ENCODE measurements around the gene LARP1B. TPM values are rescaled to one million over a fixed set of nuclear protein-coding genes. Genes with fewer than 3 reads are reported as not detected.

LARP1B gene
- total and polyA plus RNA-seq, 9 of the 15 experiments (the other 6 are each of a cell fraction or from before 2014, with no cell fraction given) = 19.2 to 59.7 (median 37.9) TPM

- intact Hi-C loops (cut with micrococcal nuclease) = no loop called here
These were observed 101.3 kb downstream of the LARP1B start for GRCh38 chr4:128162434-128162833.

More at GRCh38 chr4:128162434-128162833, 101.3 kb downstream of the LARP1B start:
- ChIA-PET POLR2A (no interaction called here), CTCF (ENCODE audit: low intra/inter-chr PET ratio) (no interaction called here)
- Histone ChIP-seq H3K36me3 (ENCODE audit: control insufficient read depth, insufficient read depth, low read length) (no peaks in the 10 kb centered on the region), H3K4me1 (replicated peaks in 1 of 2; ENCODE audit: control insufficient read depth in 2 of 2, insufficient read depth in 2 of 2, low read length in 2 of 2) (no peaks in the 10 kb centered on the region), H3K79me2 (ENCODE audit: control insufficient read depth, insufficient read depth, low read length) (no peaks in the 10 kb centered on the region), H2AFZ (ENCODE audit: low read depth, low read length) (no peak overlapping the region), H3K9ac (ENCODE audit: insufficient read depth in 1 of 2, low read depth in 2 of 2, low read length in 2 of 2) (no peak overlapping the region), H3K27ac (ENCODE audit: extremely low read depth, low read depth, low read length) (no peak overlapping the region), H3K4me2 (ENCODE audit: insufficient read depth, low read length) (no peak overlapping the region), H3K27me3 (ENCODE audit: control insufficient read depth in 2 of 2, insufficient read depth in 2 of 2, low read length in 2 of 2) (no peaks in the 10 kb centered on the region), H3K9me1 (ENCODE audit: control insufficient read depth, insufficient read depth, low read length) (no peaks in the 10 kb centered on the region), H3K9me3 (replicated peaks; ENCODE audit: control insufficient read depth, insufficient read depth, low read depth, low read length) (no peaks in the 10 kb centered on the region), H3K4me3 (no peak overlapping the region), H4K20me1 (replicated peaks; ENCODE audit: control insufficient read depth, insufficient read depth, low read length) (no peaks in the 10 kb centered on the region)
- FAIRE-seq (no peak), ATAC-seq (no peak), DNase-seq (ENCODE audit: extremely low read depth in 1 of 4, low spot score in 3 of 4) (no peak)
- 87% methylated on average over 1 of the region's 1 CpG for WGBS (ENCODE audit: insufficient coverage, low coverage, missing lambda C conversion rate)
- BruUV-seq (replicated peaks) = no TSS peak
- in situ Hi-C loops (cut with MboI) = no loop called here
- no peak for TF ChIP-seq PREB (CRISPR knock-in tag; IDR thresholded peaks at IDR 0.05)
